Sigmoid colon (tissue), 4 donors: ENCODE results near the gene MYDGF.

Experiments
- CTCF ChIP-seq, 4 experiments: fragments of 450-650 bp in 3 of 4; fragments of 200-600 bp in 1 of 4; IDR thresholded peaks; one replicate each; pipeline ENCODE4 v1.5.1; 2016 to 2019; ENCODE audit warnings: antibody characterized with exemption in 4 of 4, mild to moderate bottlenecking in 3 of 4, moderate library complexity in 2 of 4
- EP300 ChIP-seq, 4 donors: sonication (generic); formaldehyde crosslinking; IDR thresholded peaks; one replicate each; pipeline ENCODE4 v1.6.1; 2017; ENCODE audit warnings: antibody characterized with exemption in 4 of 4
- POLR2A ChIP-seq, 2 donors: fragments of 450-650 bp; IDR thresholded peaks; one replicate each; pipeline ENCODE4 v1.6.1; 2016; ENCODE audit warnings: antibody characterized with exemption in 2 of 2, mild to moderate bottlenecking in 2 of 2, moderate library complexity in 2 of 2
- POLR2AphosphoS5 ChIP-seq, 4 donors: sonication (generic); formaldehyde crosslinking; IDR thresholded peaks; one replicate each; pipeline ENCODE4 v1.6.1; 2017; ENCODE audit warnings: antibody characterized with exemption in 4 of 4

- TF ChIP-seq POLR2A (IDR thresholded peaks at IDR 0.05) = no peak
- no peak for TF ChIP-seq CTCF (IDR thresholded peaks at IDR 0.05)
- TF ChIP-seq EP300 (IDR thresholded peaks at IDR 0.05) = no peak
- no peak for TF ChIP-seq POLR2AphosphoS5 (IDR thresholded peaks at IDR 0.05)
Observed at GRCh38 chr19:4688587-4688986, 18.4 kb upstream of the MYDGF start.
